LNCAP (cell line): ENCODE measurements around the gene GOLGA6D.

ENCODE experiments used
- TF ChIP-seq, protein P1 (sequence below): fragments of 450-650 bp; IDR thresholded peaks from 2 replicates; pipeline ENCODE4 v1.5.1; 2017; ENCODE audit warnings: mild to moderate bottlenecking

The GOLGA6D gene

DNA sequence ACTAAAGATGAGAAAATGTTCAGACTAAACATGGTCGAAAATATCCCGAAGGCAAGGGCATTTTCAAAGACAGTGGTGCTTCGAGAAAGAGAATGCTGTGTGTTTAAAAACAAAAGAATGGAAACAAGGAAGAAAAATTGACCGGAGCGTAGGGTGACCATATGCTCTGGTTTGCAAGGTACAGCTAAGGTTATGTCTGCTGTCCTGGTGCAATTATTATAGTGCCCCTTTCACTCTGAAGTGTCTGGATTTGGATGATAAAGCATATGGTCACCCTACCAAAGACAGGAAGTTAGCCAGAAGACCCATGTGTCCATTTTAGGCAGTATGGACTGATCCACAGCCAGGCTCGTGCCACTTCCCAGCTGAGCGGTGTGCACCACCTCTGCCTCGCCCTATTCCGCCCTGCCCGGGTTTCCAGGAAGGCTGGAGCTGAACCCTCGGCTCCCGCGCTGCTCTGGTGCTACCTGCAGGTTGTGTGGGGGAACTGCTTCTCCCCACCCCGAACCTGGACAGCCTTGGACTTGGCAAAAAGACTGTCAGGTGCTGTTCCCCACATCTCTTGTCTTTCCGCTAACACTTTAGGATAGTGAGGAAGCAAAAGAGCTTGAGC lies 25.2 kb downstream of the GOLGA6D start:
- TF ChIP-seq, protein P1, sequence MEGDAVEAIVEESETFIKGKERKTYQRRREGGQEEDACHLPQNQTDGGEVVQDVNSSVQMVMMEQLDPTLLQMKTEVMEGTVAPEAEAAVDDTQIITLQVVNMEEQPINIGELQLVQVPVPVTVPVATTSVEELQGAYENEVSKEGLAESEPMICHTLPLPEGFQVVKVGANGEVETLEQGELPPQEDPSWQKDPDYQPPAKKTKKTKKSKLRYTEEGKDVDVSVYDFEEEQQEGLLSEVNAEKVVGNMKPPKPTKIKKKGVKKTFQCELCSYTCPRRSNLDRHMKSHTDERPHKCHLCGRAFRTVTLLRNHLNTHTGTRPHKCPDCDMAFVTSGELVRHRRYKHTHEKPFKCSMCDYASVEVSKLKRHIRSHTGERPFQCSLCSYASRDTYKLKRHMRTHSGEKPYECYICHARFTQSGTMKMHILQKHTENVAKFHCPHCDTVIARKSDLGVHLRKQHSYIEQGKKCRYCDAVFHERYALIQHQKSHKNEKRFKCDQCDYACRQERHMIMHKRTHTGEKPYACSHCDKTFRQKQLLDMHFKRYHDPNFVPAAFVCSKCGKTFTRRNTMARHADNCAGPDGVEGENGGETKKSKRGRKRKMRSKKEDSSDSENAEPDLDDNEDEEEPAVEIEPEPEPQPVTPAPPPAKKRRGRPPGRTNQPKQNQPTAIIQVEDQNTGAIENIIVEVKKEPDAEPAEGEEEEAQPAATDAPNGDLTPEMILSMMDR = peak; percentile 51

- TF ChIP-seq, protein P1 = no peak
These were observed 27.1 kb downstream of the GOLGA6D start for GRCh38 chr15:75309711-75310110.

GRCh38 chr15:75313116-75313845 lies 30.6 kb downstream of the GOLGA6D start:
- TF ChIP-seq, protein P1 = no peak

DNA sequence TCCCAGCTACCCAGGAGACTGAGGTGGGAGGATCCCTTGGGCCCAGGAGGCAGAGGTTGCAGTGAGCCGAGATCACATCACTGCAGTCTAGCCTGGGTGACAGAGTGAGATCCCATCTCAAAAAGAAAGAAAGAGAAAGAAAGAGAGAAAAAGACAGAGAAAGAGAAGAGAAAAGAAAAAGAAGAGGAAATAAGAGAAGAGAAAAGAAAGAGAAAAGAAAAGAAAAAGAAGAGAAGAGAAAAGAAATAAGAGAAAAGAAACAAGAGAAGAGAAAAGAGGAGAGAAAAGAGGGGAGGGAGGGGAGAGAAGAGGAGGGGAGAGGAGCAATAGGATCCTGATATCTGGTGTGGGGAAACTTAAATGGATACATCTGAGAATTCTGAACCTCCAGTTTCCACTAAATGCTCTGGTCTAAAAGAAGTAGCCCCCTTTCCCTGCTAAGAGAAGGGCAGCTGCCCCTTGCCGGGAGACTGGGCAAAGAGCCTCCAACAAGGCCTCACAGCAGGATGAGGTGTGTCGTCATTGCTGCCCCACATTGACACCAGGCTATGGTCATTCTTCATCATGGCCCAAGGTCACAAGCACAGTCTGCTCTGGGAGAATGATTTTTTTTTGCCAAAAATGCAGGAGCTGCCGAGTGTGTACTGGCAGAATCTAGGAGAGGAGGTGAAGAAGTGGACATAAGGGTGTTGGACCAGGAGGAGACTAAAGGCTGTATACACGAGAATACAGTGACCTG lies 32.1 kb downstream of the GOLGA6D start:
- TF ChIP-seq, protein P1 = no peak

DNA sequence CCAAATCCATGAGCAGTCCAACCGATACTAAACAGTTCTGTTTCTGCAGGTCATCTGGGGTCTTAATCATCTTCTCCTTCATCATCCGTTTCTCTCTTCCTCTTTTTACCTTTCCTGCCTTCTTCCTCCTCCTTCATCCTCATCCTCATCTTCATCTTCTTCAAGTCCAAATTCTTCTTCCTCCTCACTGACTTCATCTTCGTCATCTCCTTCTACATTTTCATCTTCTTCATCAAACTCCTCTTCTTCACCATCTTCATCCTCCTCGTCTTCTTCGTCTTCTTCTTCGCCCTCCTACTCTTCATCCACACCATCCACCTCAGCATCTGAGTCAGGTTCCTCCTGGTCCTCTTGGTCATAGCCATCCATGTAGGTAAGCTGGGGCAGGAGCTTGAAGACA lies 39.1 kb downstream of the GOLGA6D start:
- TF ChIP-seq, protein P1 = no peak

DNA sequence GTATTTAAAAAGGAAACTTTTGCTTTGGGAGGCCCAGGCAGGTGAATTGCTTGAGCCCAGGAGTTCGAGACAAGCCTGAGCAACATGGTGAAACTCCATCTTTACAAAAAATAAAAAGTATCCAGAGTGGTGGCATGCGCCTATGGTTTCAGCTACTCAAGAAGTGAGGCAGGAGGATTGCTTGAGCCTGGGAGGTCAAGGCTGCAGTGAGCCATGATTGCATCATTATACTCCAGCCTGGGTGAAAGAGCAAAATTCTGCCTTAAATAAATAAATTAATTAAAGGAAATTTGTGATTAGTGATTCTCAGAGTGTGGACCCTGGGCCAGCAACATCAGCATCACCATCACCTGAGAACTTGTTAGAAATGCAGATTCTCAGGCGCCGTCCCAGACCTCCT lies 43.3 kb downstream of the GOLGA6D start:
- TF ChIP-seq, protein P1 = no peak

- TF ChIP-seq, protein P1 = no peak
These were observed 44.4 kb downstream of the GOLGA6D start for GRCh38 chr15:75327005-75327404.
